HG02763 (cell line): ENCODE results near the gene OPTC.
"Not testable (repeated sequence)": the region's sequence is repeated elsewhere in the genome, so short reads cannot be mapped to it uniquely, and the experiment has no call there.

Source experiments
- ATAC-seq: cut with Tn5 transposase; IDR thresholded peaks from one replicate; pipeline ENCODE4 v1.9.1; 2021; ENCODE audit warnings: mild to moderate bottlenecking, moderate library complexity; ENCODE audit not compliant: unreplicated experiment

OPTC gene

DNA sequence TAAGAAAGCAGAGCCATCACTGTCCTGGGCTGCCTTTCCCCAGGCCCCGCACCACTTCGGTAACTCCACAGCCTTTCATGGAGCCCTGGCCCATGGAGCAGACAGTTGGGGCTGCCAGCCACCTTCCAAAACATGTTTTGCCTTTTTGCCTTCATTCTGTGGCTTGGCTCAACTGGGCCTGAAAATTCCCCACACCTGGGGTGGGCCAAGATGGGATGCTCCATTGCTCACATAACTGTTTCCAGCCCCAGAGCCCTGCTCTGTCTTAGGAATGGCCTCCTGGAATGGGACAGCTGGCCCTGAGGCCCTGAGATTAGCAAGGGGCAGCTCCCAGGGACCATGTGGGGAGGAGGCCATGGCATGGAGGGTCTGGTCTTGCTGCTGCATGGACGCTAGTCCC lies 29.2 kb upstream of the OPTC start:
- ATAC-seq, result no peak

DNA sequence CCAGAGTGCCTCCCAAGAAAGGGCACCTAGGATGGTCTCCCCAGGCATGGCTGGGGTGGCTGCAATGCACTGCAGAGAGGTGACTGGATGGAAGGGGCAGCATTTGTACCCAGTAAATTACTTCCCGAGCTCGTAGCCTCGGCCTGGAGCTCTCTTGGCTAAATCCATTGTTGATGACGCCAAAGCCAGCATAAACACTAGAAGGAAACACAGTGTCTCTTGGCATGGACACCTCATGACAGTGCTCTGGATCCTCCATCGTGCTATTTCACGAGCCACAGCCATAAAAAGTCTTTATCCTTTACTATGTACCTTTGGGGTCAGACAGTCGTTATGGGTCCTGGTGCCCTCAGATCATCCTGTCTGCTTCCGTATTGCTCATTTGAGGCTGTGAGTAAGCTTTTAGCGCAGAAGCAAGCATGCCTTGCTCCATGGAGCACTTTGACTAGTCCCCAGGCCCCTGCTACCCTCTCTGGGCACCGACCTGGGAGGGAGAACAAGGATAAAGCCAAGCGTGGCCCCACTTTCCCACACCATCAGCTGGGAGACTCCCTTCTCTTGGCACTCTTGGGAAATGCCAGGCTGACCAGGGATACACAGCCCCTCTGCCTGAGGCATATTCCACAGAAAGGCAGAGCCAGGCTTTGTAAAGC lies 28.7 kb upstream of the OPTC start:
- ATAC-seq, result no peak

DNA sequence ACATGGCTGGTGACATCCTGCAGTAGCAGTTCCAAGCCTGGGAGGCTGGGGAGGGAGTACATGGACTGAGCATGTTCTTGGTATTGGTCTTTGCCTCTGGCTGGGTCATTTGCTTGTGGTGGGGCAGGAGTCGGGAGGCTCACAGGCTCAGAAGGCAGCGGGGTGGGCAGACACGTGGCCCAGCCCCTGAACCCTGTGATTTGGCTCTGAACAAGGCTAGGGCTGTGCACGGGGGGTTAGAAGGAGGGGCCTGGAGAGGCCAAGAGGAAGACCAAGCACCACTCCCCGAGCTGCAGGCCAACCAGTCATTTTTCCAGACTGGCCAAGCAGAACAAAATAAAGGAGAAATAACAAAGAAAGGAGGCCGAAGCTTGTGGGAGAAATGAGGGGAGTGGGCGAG lies 28.0 kb upstream of the OPTC start:
- no peak for ATAC-seq

DNA sequence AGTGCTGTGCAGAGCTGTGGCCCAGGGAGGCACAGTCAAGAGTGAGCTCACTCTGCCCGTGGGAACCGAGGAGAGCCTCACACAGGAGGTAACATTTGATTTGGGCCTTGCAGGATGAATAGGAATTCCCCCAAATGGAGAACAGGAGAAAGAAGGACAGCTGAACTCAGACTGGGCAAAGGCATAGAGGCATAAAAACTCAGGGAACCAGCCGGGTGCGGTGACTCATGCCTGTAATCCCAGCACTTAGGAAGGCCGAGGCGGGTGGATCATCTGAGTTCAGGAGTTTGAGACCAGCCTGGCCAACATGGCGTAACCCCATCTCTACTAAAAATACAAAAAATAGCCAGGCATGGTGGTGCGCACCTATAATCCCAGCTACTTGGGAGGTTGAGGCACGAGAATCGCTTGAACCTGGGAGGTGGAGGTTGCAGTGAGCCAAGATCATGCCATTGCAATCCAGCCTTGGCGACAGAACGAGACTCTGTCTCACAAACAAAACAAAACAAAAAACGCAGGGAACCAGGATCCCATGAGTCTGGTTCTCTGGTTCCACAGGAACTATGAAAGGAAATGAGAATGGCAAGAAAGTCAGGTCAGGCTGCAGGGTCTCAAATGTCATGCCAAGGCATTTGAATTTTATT lies 26.9 kb upstream of the OPTC start:
- not testable (repeated sequence) for ATAC-seq

DNA sequence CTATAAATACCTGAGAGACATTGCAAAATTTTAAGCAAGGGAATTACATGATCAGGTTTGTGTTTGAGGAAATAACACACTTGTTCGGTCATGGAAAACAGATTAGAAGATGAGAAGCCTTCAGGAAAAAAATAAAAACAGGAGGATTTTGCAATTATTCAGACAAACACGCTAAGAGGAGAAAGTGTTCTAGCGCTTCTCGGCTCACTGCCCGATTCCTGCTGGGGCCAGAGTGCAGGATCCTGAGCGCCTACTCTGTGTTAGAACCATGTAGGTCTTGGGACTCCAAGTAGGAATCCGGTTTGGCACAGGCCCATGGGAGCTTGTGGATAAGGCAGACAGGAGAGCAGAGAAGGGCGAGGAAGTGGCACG lies 26.4 kb upstream of the OPTC start:
- no peak for ATAC-seq

DNA sequence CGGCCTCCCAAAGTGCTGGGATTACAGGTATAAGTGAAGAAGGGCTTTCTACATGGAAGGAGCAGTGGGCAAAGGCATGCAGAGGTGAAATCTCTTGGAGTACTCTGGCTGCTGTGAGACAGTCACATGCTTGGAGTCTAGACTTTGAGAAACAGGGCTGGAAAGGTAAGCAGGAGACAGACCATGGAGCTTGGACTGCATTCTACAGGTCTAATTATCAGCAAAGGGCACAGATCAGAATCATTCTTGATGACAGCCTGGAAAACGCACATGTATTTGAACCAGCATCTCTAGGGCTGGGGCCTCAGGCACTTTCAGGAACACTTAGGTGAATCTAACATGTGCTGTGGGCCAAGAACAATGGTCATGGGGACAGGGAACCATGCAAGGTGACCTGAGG lies 25.6 kb upstream of the OPTC start:
- no peak for ATAC-seq

DNA sequence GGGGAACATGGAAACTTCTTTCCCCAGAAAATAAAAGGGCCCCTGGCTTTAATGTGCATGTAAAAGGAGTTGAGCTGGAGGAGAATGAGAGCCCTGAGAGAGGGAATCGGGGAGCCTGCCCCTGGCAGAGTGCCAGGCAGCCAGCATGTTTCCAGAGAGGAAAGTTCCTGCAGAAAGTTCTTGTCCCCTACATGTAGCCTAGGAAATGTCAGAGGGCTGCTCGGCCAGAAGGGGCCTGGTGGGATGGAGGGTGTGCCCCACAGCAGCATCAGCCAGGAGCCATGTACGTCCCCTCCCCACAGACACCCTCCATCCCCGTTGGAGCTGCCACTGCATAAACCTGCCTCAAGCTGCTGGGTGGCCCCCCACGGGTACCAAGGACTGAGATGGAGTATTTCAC lies 23.7 kb upstream of the OPTC start:
- ATAC-seq, result no peak

DNA sequence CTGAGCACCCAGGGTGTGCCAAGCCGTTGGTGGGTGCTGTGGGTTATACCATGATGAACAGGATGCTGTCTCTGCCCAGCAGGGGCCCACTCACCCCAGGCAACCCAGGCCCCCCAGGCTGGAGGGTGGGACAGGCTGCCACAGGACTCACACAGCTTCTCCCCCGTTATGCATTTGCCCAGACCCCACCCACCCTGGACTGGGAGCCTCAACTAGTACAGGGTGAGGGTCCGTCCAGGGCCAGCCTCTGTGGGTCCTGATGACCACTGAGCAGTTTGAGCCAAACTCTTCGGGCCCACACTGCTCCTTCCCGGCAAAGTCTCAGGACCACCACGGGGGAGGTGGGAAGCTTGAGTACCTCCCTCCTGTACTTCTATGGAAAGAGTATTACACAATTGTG lies 22.1 kb upstream of the OPTC start:
- no peak for ATAC-seq

DNA sequence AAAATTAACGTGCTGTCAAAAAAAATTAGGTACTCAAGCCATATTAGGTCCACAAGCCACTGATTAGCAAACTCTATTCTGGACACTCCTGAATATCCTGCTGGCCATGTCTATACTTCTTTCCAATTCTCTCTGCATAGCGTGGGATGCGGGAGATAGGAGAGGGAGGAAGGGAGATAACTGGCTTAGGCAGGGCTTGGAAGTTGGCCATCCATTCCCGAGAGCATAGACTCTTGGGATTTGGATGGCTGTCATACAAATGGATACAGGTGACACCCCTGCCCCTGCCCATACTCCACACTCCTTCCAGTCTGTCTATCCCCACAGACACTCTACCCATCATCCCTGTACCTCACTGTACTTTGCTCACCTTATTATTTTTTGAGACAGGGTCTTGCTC lies 20.7 kb upstream of the OPTC start:
- ATAC-seq, result no peak

DNA sequence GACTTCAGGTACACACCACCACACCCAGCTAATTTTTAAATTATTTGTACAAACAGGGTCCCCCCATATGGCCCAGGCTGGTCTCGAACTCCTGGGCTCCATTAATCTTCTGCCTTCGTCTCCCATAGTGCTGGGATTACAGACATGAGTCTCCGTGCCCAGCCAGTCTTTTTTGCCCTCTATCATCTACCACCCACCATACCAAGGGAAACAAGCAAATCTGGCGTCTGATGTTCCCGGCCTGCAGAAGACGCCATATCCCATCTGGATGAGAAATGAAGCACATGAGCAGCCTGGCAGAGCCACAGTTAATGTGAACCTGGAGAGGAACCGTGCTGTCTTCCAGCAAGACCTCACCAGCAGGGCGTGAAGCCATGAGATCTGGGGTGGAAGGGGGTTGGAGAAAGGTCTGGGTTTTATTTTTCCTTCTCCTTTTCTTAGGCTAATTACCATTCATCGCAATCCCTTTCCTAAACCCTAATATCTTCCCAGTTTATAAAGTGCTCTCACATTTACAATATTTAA lies 20.1 kb upstream of the OPTC start:
- ATAC-seq, result no peak

DNA sequence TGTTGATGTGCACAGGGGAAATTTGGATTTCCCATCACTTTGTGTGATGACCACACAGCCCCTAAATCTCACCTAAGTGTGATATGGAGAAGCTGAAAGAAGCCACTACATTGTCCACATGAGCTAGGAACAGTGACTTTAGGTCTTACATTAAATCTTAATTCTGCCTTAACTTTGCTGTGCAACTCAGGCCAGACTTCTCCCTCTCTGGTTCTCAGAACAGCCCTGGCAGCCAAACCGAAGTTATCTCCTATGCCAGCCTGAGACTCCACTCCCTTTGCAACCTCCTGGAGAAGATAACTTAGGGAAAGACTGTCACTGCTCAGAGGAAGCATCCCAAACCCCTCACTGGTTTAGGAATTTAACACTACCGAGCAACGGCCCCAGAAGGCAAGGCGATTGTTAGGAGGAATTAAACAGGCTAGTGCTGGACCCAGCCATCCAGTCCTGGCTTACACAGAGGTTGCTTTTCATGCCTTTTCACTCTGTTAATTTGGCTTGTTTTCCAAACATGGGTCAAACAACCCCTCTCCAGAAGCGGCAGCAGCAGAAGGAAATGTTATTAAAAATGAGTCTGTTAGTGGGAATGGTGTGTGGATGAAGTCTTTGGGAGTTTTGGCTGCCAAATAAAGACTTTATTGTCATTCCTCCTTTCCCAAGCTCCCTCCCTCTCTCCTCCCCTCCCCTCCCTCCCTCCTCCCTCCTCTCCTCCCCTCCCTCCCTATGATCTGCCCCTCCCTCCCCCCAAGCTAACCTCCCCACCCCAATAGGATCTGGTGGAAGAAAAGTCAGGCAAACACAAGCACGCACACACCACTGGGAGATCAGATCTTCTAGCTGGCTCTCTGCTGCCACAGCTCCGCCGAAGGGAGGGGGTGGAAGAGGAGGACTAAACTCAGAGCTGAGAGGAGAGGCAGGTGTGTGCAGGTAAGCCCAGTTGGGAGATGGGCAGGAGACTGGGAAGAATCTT lies 18.7 kb upstream of the OPTC start, which contains the start of gene PRELP:
Gene PRELP (plus strand): TSS at position 795 of the 970 bp plus-strand sequence. CDS start 7,379 bp downstream, outside the sequence.
- ATAC-seq, result no peak

DNA sequence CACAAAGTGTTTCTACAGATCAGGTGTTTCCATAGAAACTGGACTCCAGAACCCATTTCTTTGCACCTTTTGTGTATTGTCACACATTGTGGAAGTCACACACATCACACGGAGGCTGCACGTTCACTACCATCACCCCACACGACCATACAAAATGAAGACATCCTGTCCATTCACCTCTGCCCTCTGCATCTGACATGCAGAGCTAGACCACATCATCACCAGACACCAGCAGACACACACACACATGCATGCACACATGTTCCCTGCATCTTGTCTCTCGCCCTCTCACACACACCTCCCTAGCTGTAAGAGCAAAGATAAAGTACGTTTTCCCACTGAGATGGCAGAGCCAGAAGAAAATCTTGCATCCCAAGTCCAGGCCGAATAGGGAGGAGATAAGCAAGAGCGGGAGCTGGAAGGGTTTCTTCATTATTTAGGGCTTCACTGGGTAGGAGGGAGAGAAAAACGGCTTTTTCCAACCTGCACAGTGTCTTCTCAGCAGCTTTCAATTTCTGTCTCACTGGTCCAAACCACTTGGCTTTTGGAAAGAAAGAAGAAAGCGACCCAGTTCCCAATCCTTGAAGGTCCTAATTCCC lies 17.6 kb upstream of the OPTC start:
- ATAC-seq, result no peak

DNA sequence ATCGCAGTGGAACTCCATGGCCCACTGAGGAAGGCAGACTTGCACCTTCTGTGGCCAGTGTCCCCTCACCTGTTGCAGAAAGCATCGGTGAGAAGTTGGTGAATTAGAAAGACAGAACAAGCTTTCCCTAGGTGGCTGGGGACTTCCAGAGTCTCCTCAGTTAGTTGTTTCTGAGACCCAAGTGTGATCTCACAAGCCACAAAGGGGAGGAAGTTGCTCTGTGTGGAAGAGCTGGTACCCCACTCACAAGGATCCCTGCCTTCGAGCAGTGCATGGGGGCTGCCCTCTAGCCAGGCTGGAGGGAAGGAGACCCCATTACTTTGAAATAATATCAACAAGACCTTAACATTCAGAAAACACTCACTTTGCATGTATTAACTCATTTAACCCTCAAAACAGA lies 16.2 kb upstream of the OPTC start:
- ATAC-seq, result no peak

DNA sequence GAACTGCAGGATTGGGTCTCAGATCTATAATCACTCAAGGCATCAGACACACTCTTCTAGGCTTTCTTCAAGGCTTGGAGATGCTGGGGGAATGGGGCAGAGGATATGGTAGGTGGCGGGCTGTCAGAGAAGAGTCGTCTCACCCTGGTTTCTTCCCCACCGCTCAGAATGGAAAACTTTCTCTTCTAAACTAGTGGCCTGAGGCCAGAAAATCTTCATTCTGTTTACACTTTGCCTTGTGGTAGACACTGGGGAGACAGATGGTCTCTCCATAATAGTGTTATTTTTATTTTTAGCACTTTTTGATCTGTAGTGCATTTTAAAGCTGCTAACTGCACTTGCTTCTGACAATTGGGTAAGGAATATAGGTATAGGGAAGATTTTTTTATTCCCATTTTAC lies 15.7 kb upstream of the OPTC start:
- ATAC-seq, result no peak

DNA sequence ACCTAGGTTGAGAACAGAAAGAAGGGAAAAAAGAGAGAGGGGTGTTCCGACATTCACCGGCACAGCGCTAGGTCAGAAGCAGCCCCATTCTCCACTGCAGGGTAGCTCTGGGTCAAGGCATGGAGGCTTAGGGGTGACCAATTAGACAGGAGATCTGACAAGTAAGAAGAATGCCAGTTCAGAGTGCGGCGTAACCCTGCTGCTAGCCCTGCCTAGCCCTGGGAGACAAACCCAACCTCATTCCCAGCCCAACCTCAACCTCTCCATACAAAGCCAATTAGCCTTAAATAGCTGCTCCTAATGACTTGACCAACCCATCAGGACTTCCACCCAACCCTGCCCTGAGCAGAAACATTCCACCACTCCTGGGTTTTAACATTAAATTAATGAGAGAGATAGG lies 15.0 kb upstream of the OPTC start:
- ATAC-seq, result no peak

DNA sequence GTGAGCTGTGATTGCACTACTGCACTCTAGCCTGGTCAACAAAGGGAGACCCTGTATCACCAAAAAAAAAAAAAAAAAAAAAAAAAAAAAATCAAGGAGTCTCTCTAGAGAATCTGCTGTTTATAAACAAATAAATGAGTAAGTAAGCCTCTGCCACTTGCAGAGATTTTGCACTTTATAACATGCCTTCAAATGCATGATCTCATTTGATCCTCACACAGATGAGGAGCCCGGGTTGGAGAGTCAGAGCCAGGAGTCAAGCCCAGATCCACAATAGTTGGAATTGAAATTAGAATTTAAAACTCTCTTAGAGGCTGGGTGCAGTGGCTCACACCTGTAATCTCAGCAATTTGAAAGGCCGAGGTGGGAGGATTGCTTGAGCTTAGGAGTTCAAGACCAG lies 14.3 kb upstream of the OPTC start:
- no peak for ATAC-seq

DNA sequence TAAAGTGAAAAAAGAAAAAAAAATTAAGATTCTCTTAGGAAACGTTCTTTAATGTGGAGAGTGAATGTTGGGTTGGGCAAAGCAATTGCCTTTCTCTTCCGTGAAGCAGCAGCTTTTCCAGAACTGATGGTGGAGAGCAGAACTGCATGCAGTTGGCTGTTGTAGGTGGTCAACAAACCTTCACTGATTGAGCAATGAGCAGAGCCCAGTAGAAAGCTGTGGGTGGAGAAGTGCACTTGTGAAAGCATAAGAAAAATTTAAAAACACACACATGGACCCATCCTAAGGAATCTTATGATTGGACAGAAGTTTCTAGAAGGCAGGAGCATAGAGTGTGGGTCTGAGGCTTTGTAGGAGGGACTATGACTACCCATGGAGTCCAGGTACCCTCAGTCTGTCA lies 13.9 kb upstream of the OPTC start:
- no peak for ATAC-seq

DNA sequence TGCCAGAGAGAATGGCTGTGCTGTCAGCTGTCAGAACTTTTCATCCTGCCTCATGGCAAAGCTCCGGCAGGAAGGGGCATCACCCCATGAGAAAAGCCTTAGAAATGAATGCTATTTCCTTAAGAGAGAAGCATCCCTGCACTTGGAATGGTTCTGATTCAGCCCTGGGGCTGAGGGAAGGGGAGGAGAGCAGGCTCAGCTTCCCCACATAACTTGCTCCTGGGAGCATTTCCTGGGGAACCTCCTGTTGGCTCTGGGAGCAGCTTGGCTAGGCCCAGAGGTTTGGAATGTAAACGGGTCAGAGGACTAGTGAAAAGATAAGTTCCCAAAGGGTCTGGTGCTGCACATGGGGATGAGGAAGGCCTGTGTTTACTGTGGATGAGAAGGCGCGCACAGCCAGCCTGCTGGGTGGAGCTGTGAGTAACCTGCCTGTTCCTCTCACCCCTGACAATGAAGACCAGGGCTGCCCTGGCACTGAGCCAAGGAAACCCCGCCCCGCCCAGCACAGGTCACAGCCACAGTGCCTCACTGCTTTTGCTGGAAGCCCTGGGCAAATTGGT lies 13.3 kb upstream of the OPTC start:
- ATAC-seq, result no peak

DNA sequence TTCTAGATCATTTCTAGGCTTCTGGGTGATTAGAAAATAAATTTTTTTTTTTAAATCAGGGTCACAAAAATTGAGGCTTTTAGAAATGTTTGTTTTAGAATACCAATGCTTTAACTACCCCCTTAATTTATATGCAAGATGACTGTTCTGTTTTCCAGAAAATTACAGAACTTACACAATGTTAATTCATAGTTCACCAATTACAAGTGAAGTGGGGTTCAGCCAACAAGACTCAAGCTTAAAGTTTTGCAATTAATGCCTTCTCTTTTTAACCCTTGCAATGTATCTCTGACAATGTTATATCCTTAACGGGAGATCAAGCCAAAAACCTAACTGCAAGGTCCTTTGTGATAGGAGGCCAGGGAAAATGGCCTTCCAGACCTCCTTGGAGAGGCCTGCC lies 12.8 kb upstream of the OPTC start:
- ATAC-seq, result no peak

DNA sequence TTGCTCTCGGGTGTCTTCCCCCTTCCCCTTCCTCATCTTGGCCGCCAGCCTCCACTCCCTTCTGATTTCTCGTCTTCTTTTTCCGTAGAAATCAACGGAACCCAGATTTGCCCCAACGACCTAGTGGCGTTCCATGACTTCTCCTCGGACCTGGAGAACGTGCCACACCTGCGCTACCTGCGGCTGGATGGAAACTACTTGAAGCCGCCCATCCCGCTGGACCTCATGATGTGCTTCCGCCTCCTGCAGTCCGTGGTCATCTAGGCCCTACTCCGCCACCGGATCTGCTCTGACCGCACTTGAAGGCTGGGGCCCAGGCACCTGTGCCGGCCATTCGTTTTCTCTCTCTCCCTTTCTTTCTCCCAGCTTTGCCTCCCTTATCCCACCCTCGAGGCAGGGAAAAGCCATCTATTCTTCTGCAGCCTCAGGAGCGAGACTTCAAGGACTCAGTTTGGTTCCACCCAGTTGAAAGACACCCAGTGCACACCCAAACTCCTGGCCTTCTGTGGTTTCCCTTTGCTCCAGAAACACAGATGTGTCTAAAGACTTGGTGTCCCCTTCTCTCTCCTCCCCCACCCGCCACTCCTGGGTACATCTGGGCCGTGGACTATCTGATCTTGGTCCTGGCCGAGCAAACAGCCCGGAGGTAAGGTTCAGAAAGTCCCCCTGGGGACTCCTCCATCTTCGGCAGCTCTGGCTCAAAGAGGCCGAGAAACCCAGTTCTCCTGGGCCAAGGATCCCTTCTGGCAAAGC lies 7.2 kb upstream of the OPTC start:
- no peak for ATAC-seq
